Endothelial cell (in vitro differentiated cells): ENCODE results near the gene C5orf15. TPM values are rescaled to one million over a fixed set of nuclear protein-coding genes. Genes with fewer than 3 reads are reported as not detected.

Experiments
- DNase-seq: peaks from one replicate; pipeline ENCODE4 v3.0.0; 2021; ENCODE audit warnings: low spot score
- H3K27ac Mint-ChIP-seq: one replicate; pipeline ENCODE4 v1.8.0; 2021; ENCODE audit warnings: mixed read lengths, inconsistent platforms; ENCODE audit not compliant: unreplicated experiment
- H3K27me3 Mint-ChIP-seq: one replicate; pipeline ENCODE4 v1.8.0; 2021; ENCODE audit warnings: mild to moderate bottlenecking, moderate library complexity, mixed read lengths, inconsistent platforms; ENCODE audit not compliant: unreplicated experiment
- H3K36me3 Mint-ChIP-seq: one replicate; pipeline ENCODE4 v1.8.0; 2021; ENCODE audit warnings: mild to moderate bottlenecking, low read depth, mixed read lengths, inconsistent platforms; ENCODE audit not compliant: unreplicated experiment
- H3K4me1 Mint-ChIP-seq: one replicate; pipeline ENCODE4 v1.8.0; 2021; ENCODE audit warnings: mild to moderate bottlenecking, mixed read lengths, inconsistent platforms; ENCODE audit not compliant: unreplicated experiment
- H3K4me3 Mint-ChIP-seq: one replicate; pipeline ENCODE4 v1.8.0; 2021; ENCODE audit warnings: mild to moderate bottlenecking, mixed read lengths, inconsistent platforms; ENCODE audit not compliant: unreplicated experiment
- H3K9me3 Mint-ChIP-seq: one replicate; pipeline ENCODE4 v1.8.0; 2021; ENCODE audit warnings: mixed read lengths, inconsistent platforms; ENCODE audit not compliant: unreplicated experiment
- CTCF ChIP-seq: fragments of 200-600 bp; sonication (generic); IDR thresholded peaks from one replicate; pipeline ENCODE4 v1.5.0; 2021; ENCODE audit warnings: antibody characterized with exemption; ENCODE audit not compliant: unreplicated experiment
- total RNA-seq: library from RNA; stranded (reverse); fragmentation: NEBNext Ultra II Directional; extraction: Animal tissue kit (Norgen Biotek cat#: 25700); gene quantifications from one replicate; pipeline ENCODE4 v1.2.1, GENCODE V29; 2021; ENCODE audit not compliant: unreplicated experiment

The C5orf15 gene
- total RNA-seq, 1 donor from 2014 or later: 35.5 TPM

GRCh38 chr5:134005417-134006061, 37.1 kb upstream of the C5orf15 start:
- Mint-ChIP-seq H3K27me3 (peaks cover 15% of the 10 kb centered on the region), H3K4me1 (peaks cover 32% of the 10 kb centered on the region), H3K27ac (peak overlapping the region; percentile 81), H3K36me3 (peaks cover 6% of the 10 kb centered on the region), H3K4me3 (peak overlapping the region; percentile 91), H3K9me3 (no peaks in the 10 kb centered on the region)
- TF ChIP-seq CTCF: no peak
- DNase-seq: no peak

- Mint-ChIP-seq H3K9me3 (no peaks in the 10 kb centered on the region), H3K4me1 (peaks cover 34% of the 10 kb centered on the region), H3K27ac (peak within 1 kb of the TSS; percentile 81), H3K27me3 (peaks cover 15% of the 10 kb centered on the region), H3K36me3 (peaks cover 6% of the 10 kb centered on the region), H3K4me3 (peak within 1 kb of the TSS; percentile 94)
- no peak for TF ChIP-seq CTCF
- DNase-seq: peak; percentile 79
Measured at GRCh38 chr5:134004626-134005416, 36.4 kb upstream of the C5orf15 start, which contains the start of gene VDAC1. Gene VDAC1 (minus strand): TSS chr5:134004975. CDS start chr5:133993012, 11,963 bp downstream.

- Mint-ChIP-seq H3K27me3 (peaks cover 15% of the 10 kb centered on the region), H3K4me3 (peak overlapping the region; percentile 94), H3K36me3 (peaks cover 6% of the 10 kb centered on the region), H3K4me1 (peaks cover 38% of the 10 kb centered on the region), H3K9me3 (no peaks in the 10 kb centered on the region), H3K27ac (peak overlapping the region; percentile 80)
- TF ChIP-seq CTCF: no peak
- DNase-seq: no peak
Measured at GRCh38 chr5:134003817-134004625, 35.6 kb upstream of the C5orf15 start.

GRCh38 chr5:134003064-134003816, 34.8 kb upstream of the C5orf15 start:
- Mint-ChIP-seq H3K27ac (peak overlapping the region; percentile 80), H3K4me3 (peak overlapping the region; percentile 94), H3K9me3 (no peaks in the 10 kb centered on the region), H3K36me3 (peaks cover 6% of the 10 kb centered on the region), H3K4me1 (peaks cover 38% of the 10 kb centered on the region), H3K27me3 (peaks cover 15% of the 10 kb centered on the region)
- DNase-seq: no peak
- no peak for TF ChIP-seq CTCF
